ENCODE data around the gene ZFP36. TPM values are rescaled to one million over a fixed set of nuclear protein-coding genes. Genes with fewer than 3 reads are reported as not detected.
"Not testable (repeated sequence)": the region's sequence is repeated elsewhere in the genome, so short reads cannot be mapped to it uniquely, and the experiment has no call there.

The ZFP36 gene
- total and polyA plus RNA-seq, 5 donors: 38.1 to 203 (median 69.2) TPM

DNA sequence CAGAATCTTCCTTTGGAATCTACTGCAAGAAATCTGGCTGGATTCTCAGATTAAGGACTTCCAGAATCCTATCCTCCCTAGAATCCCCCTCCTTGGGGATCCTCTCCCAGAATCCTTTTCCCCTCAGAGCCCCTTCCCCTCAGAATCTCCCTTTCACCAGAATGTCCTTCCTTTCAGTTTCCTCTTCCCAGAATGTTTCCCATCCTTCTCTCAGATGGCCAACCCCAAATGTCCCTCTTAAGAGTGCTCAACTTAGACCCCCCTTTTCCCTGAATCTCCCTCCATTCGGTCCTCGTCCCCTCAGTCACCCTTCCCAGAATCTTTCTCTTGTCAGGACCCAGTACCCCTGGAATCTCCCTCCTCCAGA is 29.7 kb downstream of the ZFP36 start:
- intact Hi-C loops (cut with DNase I): no loop called here
- Histone ChIP-seq H3K4me3 (ENCODE audit: low read length) (peak overlapping the region; percentile 53), H3K27ac (ENCODE audit: low read length) (peak overlapping the region; percentile 71), H3K9me3 (ENCODE audit: control insufficient read depth, low read length) (no peaks in the 10 kb centered on the region), H3K27me3 (ENCODE audit: control insufficient read depth, insufficient read depth) (no peaks in the 10 kb centered on the region), H3K4me1 (ENCODE audit: control insufficient read depth, insufficient read depth, low read length) (peaks cover 3% of the 10 kb centered on the region)
- DNase-seq (no peak), ATAC-seq (no peak)
- 0% methylated on average over 2 of the region's 2 CpGs for WGBS

- WGBS: 80% methylated on average over 9 of the region's 9 CpGs
- Histone ChIP-seq H3K9me3 (ENCODE audit: control insufficient read depth, low read length) (no peaks in the 10 kb centered on the region), H3K27ac (ENCODE audit: low read length) (no peak overlapping the region), H3K27me3 (ENCODE audit: control insufficient read depth, insufficient read depth) (no peaks in the 10 kb centered on the region), H3K4me3 (ENCODE audit: low read length) (no peak overlapping the region), H3K4me1 (ENCODE audit: control insufficient read depth, insufficient read depth, low read length) (peaks cover 3% of the 10 kb centered on the region)
- DNase-seq (peak in 1 of 3 donors; percentile 16), ATAC-seq (no peak)
- intact Hi-C loops (cut with DNase I): no loop called here
Observed at GRCh38 chr19:39438270-39438934, 31.8 kb downstream of the ZFP36 start.

DNA sequence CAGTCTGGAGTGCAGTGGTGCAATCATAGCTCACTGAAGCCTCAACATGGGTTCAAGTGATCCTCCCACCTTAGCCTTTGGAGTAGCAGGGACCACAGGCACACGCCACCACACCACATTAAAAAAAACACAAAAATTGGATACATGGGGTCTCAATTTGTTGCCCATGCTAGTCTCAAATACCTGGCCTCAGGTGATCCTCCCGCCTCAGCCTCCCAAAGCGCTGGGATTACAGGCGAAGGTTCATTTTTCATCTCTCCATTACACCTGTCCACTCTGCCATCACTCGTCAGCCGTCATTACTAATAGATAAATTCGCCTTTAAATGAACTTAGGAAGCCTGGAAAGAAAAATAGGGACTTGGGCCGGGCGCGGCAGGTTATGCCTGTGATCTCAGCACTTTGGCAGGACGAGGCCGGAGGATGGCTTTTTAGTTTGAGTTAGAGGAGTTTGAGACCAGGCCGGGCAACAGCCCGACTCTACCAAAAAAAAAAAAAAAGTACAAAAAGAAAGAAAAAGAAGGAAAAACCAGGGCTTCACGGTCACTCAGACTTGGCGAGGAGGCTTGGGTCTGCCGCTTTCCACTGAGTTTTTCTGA is 38.0 kb downstream of the ZFP36 start:
- H3K4me1 ChIP-seq (ENCODE audit: control insufficient read depth, insufficient read depth, low read length): peaks cover 3% of the 10 kb centered on the region
- intact Hi-C loops (cut with DNase I): loop anchor here in 2 of 4 donors (10.0 kb wide), 1 partner anchor 90 kb away; the partner anchor contains the start of gene EID2B (in 2 of the 2)

GRCh38 chr19:39445196-39446111 is 38.8 kb downstream of the ZFP36 start, which contains the start of gene SUPT5H:
SUPT5H (plus strand) TSS chr19:39445582; CDS start chr19:39445891, 309 bp downstream.
- intact Hi-C loops (cut with DNase I): loop anchor here in 2 of 4 donors (10.0 kb wide), 1 partner anchor 89 kb away; the partner anchor contains the start of gene EID2B (in 2 of the 2)
- Histone ChIP-seq H3K4me1 (ENCODE audit: control insufficient read depth, insufficient read depth, low read length) (peaks cover 6% of the 10 kb centered on the region), H3K27me3 (ENCODE audit: control insufficient read depth, insufficient read depth) (no peaks in the 10 kb centered on the region), H3K27ac (ENCODE audit: low read length) (peak within 1 kb of the TSS; percentile 96), H3K4me3 (ENCODE audit: low read length) (peak within 1 kb of the TSS; percentile 91), H3K9me3 (ENCODE audit: control insufficient read depth, low read length) (no peaks in the 10 kb centered on the region)
- DNase-seq: peak; percentile 97 to 99 (median 98)
- WGBS: under 1% methylated on average over 68 of the region's 68 CpGs
- ATAC-seq: peak; percentile 98

More for the DNA sequence above, 38.0 kb downstream of the ZFP36 start:
- Histone ChIP-seq H3K9me3 (ENCODE audit: control insufficient read depth, low read length) (no peaks in the 10 kb centered on the region), H3K27ac (ENCODE audit: low read length) (peak overlapping the region; percentile 96), H3K4me3 (ENCODE audit: low read length) (peak overlapping the region; percentile 91), H3K27me3 (ENCODE audit: control insufficient read depth, insufficient read depth) (no peaks in the 10 kb centered on the region)
- 6% methylated on average over 17 of the region's 17 CpGs for WGBS
- peak; percentile 5 to 19 for ATAC-seq
- DNase-seq: peak in 1 of 3 donors; percentile 42

DNA sequence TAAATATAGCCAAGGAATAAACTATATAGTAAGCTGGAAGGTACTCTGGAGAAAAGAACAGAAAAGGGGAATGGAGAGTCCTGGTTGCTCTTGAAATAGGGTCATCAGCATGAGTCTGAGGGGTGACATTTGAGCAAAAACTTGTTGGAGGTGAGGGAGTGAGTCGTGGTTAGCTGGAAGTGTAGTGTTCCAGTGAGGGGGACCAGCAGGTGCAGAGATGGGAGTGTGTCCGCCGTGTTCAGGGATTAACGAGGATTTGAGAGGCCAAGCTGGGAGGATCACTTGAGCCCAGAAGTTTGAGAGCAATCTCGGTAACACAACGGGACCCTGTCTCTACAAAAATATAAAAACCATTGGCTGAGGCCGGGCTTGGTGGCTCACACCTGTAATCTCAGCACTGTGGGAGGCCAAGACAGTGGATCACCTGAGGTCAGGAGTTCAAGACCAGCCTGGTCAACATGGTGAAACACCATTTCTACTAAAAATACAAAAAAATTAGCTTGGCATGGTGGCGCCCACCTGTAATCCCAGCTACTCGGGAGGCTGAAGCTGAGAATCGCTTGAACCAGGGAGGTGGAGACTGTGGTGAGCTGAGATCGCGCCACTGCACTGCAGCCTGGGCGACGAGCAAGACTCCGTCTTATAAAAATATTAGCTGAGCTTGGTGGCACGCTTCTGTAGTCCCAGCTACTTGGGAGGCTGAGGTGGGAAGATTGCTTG is 39.9 kb downstream of the ZFP36 start:
- peaks cover 6% of the 10 kb centered on the region for H3K4me1 ChIP-seq (ENCODE audit: control insufficient read depth, insufficient read depth, low read length)

GRCh38 chr19:39448271-39448670 is 41.6 kb downstream of the ZFP36 start:
- DNase-seq (peak in 1 of 3 donors; percentile 20), ATAC-seq (no peak)
- Histone ChIP-seq H3K4me1 (ENCODE audit: control insufficient read depth, insufficient read depth, low read length) (peaks cover 6% of the 10 kb centered on the region), H3K27me3 (ENCODE audit: control insufficient read depth, insufficient read depth) (no peaks in the 10 kb centered on the region), H3K4me3 (ENCODE audit: low read length) (no peak overlapping the region), H3K9me3 (ENCODE audit: control insufficient read depth, low read length) (no peaks in the 10 kb centered on the region), H3K27ac (ENCODE audit: low read length) (no peak overlapping the region)
- intact Hi-C loops (cut with DNase I): loop anchor here in 2 of 4 donors (10.0 kb wide), 1 partner anchor 87 kb away; the partner anchor contains the start of gene EID2B (in 2 of the 2)
- WGBS: 63% methylated on average over 3 of the region's 3 CpGs

More for the DNA sequence above, 39.9 kb downstream of the ZFP36 start:
- Histone ChIP-seq H3K9me3 (ENCODE audit: control insufficient read depth, low read length) (no peaks in the 10 kb centered on the region), H3K27ac (ENCODE audit: low read length) (no peak overlapping the region), H3K27me3 (ENCODE audit: control insufficient read depth, insufficient read depth) (no peaks in the 10 kb centered on the region), H3K4me3 (ENCODE audit: low read length) (peak overlapping the region; percentile 91)
- peak in 1 of 3 donors; percentile 9 for DNase-seq
- no peak for ATAC-seq
- 86% methylated on average over 16 of the region's 16 CpGs for WGBS
- intact Hi-C loops (cut with DNase I): loop anchor here in 2 of 4 donors (10.0 kb wide), 1 partner anchor 88 kb away; the partner anchor contains the start of gene EID2B (in 2 of the 2)

- no peak for ATAC-seq
- H3K4me1 ChIP-seq (ENCODE audit: control insufficient read depth, insufficient read depth, low read length): peaks cover 6% of the 10 kb centered on the region
- intact Hi-C loops (cut with DNase I): loop anchor here in 2 of 4 donors (10.0 kb wide), 1 partner anchor 86 kb away; the partner anchor contains the start of gene EID2B (in 2 of the 2)
- no peaks in the 10 kb centered on the region for H3K27me3 ChIP-seq (ENCODE audit: control insufficient read depth, insufficient read depth)
- H3K4me3 ChIP-seq (ENCODE audit: low read length): no peak overlapping the region
- no peaks in the 10 kb centered on the region for H3K9me3 ChIP-seq (ENCODE audit: control insufficient read depth, low read length)
- DNase-seq: peak in 1 of 3 donors; percentile 23
- WGBS: 70% methylated on average over 8 of the region's 8 CpGs
- no peak overlapping the region for H3K27ac ChIP-seq (ENCODE audit: low read length)
Observed at GRCh38 chr19:39449116-39449797, 42.6 kb downstream of the ZFP36 start.

DNA sequence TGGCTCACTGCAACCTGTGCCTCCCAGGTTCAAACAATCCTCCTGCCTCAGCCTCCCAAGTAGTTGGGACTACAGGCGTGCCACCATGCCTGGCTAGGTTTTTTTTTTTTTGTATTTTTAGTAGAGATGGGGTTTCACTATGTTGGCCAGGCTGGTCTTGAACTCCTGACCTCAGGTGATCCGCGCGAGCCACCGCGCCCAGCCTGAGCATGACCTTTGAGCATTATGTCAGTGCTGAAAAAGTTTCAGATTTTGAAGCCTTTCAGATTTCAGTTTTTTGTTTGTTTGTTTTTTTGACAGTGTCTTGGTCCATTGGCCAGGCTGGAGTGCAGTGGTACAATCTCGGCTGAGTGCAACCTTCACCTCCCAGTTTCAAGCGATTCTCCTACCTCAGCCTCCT is 44.6 kb downstream of the ZFP36 start:
- H3K9me3 ChIP-seq (ENCODE audit: control insufficient read depth, low read length); H3K4me1 ChIP-seq (ENCODE audit: control insufficient read depth, insufficient read depth, low read length); ATAC-seq; DNase-seq; intact Hi-C loops (cut with DNase I); H3K4me3 ChIP-seq (ENCODE audit: low read length); H3K27ac ChIP-seq (ENCODE audit: low read length); H3K27me3 ChIP-seq (ENCODE audit: control insufficient read depth, insufficient read depth): not testable (repeated sequence)
- 95% methylated on average over 8 of the region's 8 CpGs for WGBS

Data from right cardiac atrium (tissue), 5 donors.